Thyroid gland (tissue), 4 donors: ENCODE measurements around the gene PIGZ. TPM values are rescaled to one million over a fixed set of nuclear protein-coding genes. Genes with fewer than 3 reads are reported as not detected.

Experiments used
- DNase-seq, 2 donors: peaks; one replicate each; pipeline ENCODE4 v3.0.0-alpha.2; 2019
- H3K27ac ChIP-seq, 3 donors: fragments of 200-600 bp; sonication (generic); 1 replicate in 2 of 3; 2 replicates in 1 of 3; pipeline ENCODE4 v1.5.1; 2016 to 2019; ENCODE audit warnings: mild to moderate bottlenecking in 1 of 3, moderate library complexity in 1 of 3
- H3K27me3 ChIP-seq: fragments of 200-600 bp; sonication (generic); one replicate; pipeline ENCODE4 v1.5.1; 2019
- H3K36me3 ChIP-seq, 2 donors: fragments of 200-600 bp; sonication (generic); one replicate each; pipeline ENCODE4 v1.5.1; 2016 to 2019
- H3K4me1 ChIP-seq, 2 donors: fragments of 200-600 bp; sonication (generic); one replicate each; pipeline ENCODE4 v1.5.1; 2017 to 2019
- H3K4me3 ChIP-seq, 3 donors: fragments of 200-600 bp; sonication (generic); replicated peaks in 1 of 3; 1 replicate in 2 of 3; 2 replicates in 1 of 3; pipeline ENCODE4 v1.5.1; 2016; ENCODE audit warnings: mild to moderate bottlenecking in 1 of 3
- H3K9me3 ChIP-seq: fragments of 200-600 bp; sonication (generic); one replicate; pipeline ENCODE4 v1.5.1; 2017
- CTCF ChIP-seq, 6 experiments: fragments of 200-600 bp in 3 of 6; fragments of 450-650 bp in 3 of 6; sonication (generic) in 3 of 6; IDR thresholded peaks; one replicate each; pipeline ENCODE4 v1.5.1; 2016 to 2019; ENCODE audit warnings: antibody characterized with exemption in 6 of 6, mild to moderate bottlenecking in 2 of 6, inconsistent platforms in 1 of 6, moderate library complexity in 1 of 6
- POLR2A ChIP-seq, 2 donors: fragments of 450-650 bp; IDR thresholded peaks; one replicate each; pipeline ENCODE4 v1.6.1; 2017; ENCODE audit warnings: antibody characterized with exemption in 2 of 2, mild to moderate bottlenecking in 2 of 2, moderate library complexity in 1 of 2
- WGBS, 2 donors: methylation state at CpG; one replicate each; pipeline ENCODE4 v1.1.5; 2017; 5-methylcytosine and 5-hydroxymethylcytosine counted together
- intact Hi-C: fragments of 100-400 bp; cut with DNase I; formaldehyde crosslinking; loops from one replicate; pipeline ENCODE4 v1.15.1; 2023
- total RNA-seq, 4 donors: library from RNA; depleted of rRNA; stranded (reverse); fragments of >200 nt; gene quantifications; one replicate each; pipeline ENCODE4 v1.2.3, GENCODE V29; 2016

PIGZ gene
- total RNA-seq, 4 donors from 2014 or later: 0.46 to 9.5 (median 6.3) TPM

- Histone ChIP-seq H3K36me3 (peaks cover 44 to 55% of the 10 kb centered on the region in 2 donors), H3K4me1 (no peaks in the 10 kb centered on the region), H3K27ac (no peak overlapping the region), H3K27me3 (no peaks in the 10 kb centered on the region), H3K9me3 (no peaks in the 10 kb centered on the region), H3K4me3 (no peak overlapping the region)
- TF ChIP-seq POLR2A (IDR thresholded peaks at IDR 0.05) (no peak), CTCF (IDR thresholded peaks at IDR 0.05) (no peak)
- DNase-seq: no peak
- intact Hi-C loops: no loop called here
- WGBS, 2 donors: 89 to 92% methylated on average over 12 of the region's 12 CpGs
Measured at GRCh38 chr3:196931828-196932587, 36.6 kb downstream of the PIGZ start.

DNA sequence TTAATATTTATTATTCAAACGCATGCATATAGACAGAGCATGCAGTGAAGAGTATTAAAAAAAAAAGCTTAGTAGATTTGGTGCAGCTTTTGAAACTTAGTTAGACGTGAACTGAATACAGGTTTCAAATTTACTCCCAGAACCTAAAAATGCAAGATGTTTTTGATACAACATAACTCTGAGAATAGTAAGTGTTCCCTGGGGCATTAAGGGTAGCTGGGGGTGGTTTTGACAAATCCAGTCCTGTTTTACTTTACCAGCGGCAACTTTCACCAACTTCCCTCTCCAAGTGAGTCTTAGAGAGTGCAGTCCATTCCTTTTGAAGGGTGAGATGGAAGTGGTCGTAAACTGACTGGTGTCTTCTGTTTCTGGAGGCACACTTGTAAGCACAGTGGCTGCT is 37.5 kb downstream of the PIGZ start:
- no peak for DNase-seq
- Histone ChIP-seq H3K27me3 (no peaks in the 10 kb centered on the region), H3K27ac (no peak overlapping the region), H3K9me3 (no peaks in the 10 kb centered on the region), H3K36me3 (peaks cover 36 to 48% of the 10 kb centered on the region in 2 donors), H3K4me3 (no peak overlapping the region), H3K4me1 (no peaks in the 10 kb centered on the region)
- 93 to 95% methylated on average over 4 of the region's 4 CpGs for WGBS, 2 donors
- intact Hi-C loops: no loop called here
- TF ChIP-seq CTCF (IDR thresholded peaks at IDR 0.05): no peak
- TF ChIP-seq POLR2A (IDR thresholded peaks at IDR 0.05): no peak

GRCh38 chr3:196927571-196928453 is 40.8 kb downstream of the PIGZ start:
- H3K27ac ChIP-seq: no peak overlapping the region
- peaks cover 15 to 20% of the 10 kb centered on the region in 2 donors for H3K36me3 ChIP-seq
- intact Hi-C loops: no loop called here
- WGBS, 2 donors: 93 to 95% methylated on average over 7 of the region's 7 CpGs
- TF ChIP-seq POLR2A (IDR thresholded peaks at IDR 0.05): no peak
- TF ChIP-seq CTCF (IDR thresholded peaks at IDR 0.05): no peak
- no peak overlapping the region for H3K4me3 ChIP-seq
- H3K9me3 ChIP-seq: no peaks in the 10 kb centered on the region
- DNase-seq: no peak
- H3K27me3 ChIP-seq: no peaks in the 10 kb centered on the region
- no peaks in the 10 kb centered on the region for H3K4me1 ChIP-seq

GRCh38 chr3:196920733-196921132 is 47.9 kb downstream of the PIGZ start:
- Histone ChIP-seq H3K36me3 (peaks cover 0 to 5% of the 10 kb centered on the region in 2 donors), H3K27me3 (no peaks in the 10 kb centered on the region), H3K27ac (no peak overlapping the region), H3K4me3 (no peak overlapping the region), H3K9me3 (no peaks in the 10 kb centered on the region), H3K4me1 (no peaks in the 10 kb centered on the region)
- no peak for TF ChIP-seq CTCF (IDR thresholded peaks at IDR 0.05)
- TF ChIP-seq POLR2A (IDR thresholded peaks at IDR 0.05): no peak
- intact Hi-C loops: no loop called here
- 78 to 86% methylated on average over 2 of the region's 2 CpGs for whole genome bisulfite sequencing, 2 donors
- DNase-seq: no peak

DNA sequence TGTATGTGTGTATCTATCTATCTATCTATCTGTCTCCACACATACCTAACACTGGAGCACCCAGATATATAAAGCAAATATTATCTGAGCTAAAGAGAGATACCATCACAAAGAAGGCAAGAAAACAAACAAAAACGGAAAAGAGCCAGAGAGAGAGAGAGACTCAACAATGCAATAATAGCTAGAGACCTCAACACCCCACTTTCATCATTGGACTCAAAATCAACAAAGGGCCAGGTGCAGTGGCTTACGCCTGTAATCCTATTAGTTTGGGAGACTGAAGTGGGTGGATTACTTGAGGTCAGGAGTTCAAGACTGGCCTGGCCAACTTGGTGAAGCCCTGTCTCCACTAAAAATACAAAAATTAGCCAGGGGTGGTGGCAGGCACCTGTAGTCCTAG is 49.7 kb downstream of the PIGZ start:
- Histone ChIP-seq H3K27ac (no peak overlapping the region), H3K9me3 (no peaks in the 10 kb centered on the region), H3K36me3 (peaks cover 2 to 5% of the 10 kb centered on the region in 2 donors), H3K27me3 (no peaks in the 10 kb centered on the region), H3K4me1 (no peaks in the 10 kb centered on the region), H3K4me3 (no peak overlapping the region)
- TF ChIP-seq CTCF (IDR thresholded peaks at IDR 0.05) (no peak), POLR2A (IDR thresholded peaks at IDR 0.05) (no peak)
- DNase-seq: no peak
- 80 to 81% methylated on average over 2 of the region's 2 CpGs for WGBS, 2 donors
- intact Hi-C loops: no loop called here
